ENCODE measurements around the gene DYNC1LI2.

DYNC1LI2 gene

DNA sequence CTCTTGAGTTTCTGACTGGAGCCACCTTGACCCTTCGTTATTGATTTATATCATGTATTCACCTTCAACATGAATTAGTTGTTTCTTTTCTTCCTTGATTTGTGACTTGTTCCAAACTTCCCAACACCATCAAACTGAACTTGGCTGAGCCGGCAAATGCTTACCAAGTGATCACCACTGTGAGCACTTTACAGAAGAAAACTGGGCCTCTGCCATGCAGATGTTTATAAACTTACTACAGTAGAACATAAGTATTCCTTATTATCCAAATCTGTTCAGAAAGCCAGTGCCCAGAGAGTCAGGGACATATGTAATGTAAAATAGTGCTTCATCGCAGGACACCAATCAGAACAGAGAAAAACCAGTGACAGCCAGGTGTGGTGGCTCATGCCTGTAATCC lies 74.8 kb downstream of the DYNC1LI2 start:
- H3K4me1 ChIP-seq (ENCODE audit: control insufficient read depth in 2 of 2, insufficient read depth in 2 of 2, low read length in 2 of 2), result no peaks in the 10 kb centered on the region
- no peaks in the 10 kb centered on the region for H3K27me3 ChIP-seq (ENCODE audit: control insufficient read depth in 2 of 2, insufficient read depth in 2 of 2, low read length in 2 of 2)
- no peak overlapping the region for H3K4me3 ChIP-seq (ENCODE audit: low read length in 2 of 2)
- H3K9ac ChIP-seq (ENCODE audit: low read depth in 1 of 2, low read length in 2 of 2), result no peak overlapping the region
- H3K27ac ChIP-seq (ENCODE audit: low read depth in 2 of 2, low read length in 2 of 2), result no peak overlapping the region
- H3K36me3 ChIP-seq (ENCODE audit: control insufficient read depth in 2 of 2, insufficient read depth in 2 of 2, low read length in 2 of 2), result peaks cover 0 to 5% of the 10 kb centered on the region in 2 donors
- no peaks in the 10 kb centered on the region for H3K9me3 ChIP-seq (ENCODE audit: control insufficient read depth in 2 of 2, low read length in 2 of 2)

DNA sequence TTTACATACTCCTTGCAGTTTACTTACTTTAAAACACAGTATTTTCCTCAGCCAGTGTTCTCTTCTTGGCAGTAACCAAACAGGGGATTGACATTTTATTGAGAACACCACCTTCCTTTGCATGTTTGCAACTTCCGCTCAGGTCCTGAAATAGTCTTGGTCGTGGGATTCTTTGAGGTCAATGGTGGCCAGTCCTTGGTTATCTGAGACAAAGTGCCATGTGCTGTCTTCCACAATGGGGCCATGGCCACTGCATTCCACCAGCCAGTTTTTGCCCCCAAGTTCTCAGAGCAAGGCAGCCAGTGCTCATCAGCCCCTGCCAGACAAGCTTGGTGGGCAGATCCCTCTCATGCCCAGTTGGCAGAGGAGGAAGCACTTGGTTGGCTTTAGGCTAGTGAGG lies 77.7 kb downstream of the DYNC1LI2 start:
- no peak overlapping the region for H3K9ac ChIP-seq (ENCODE audit: low read depth in 1 of 2, low read length in 2 of 2)
- H3K27ac ChIP-seq (ENCODE audit: low read depth in 2 of 2, low read length in 2 of 2), result no peak overlapping the region
- no peak overlapping the region for H3K4me3 ChIP-seq (ENCODE audit: low read length in 2 of 2)
- no peaks in the 10 kb centered on the region for H3K9me3 ChIP-seq (ENCODE audit: control insufficient read depth in 2 of 2, low read length in 2 of 2)
- H3K36me3 ChIP-seq (ENCODE audit: control insufficient read depth in 2 of 2, insufficient read depth in 2 of 2, low read length in 2 of 2), result peaks cover 0 to 5% of the 10 kb centered on the region in 2 donors
- no peaks in the 10 kb centered on the region for H3K27me3 ChIP-seq (ENCODE audit: control insufficient read depth in 2 of 2, insufficient read depth in 2 of 2, low read length in 2 of 2)
- H3K4me1 ChIP-seq (ENCODE audit: control insufficient read depth in 2 of 2, insufficient read depth in 2 of 2, low read length in 2 of 2), result peaks cover 0 to 6% of the 10 kb centered on the region in 2 donors

Data from mucosa of rectum (tissue), 2 donors.